HG03280 (cell line): ENCODE measurements around the gene TMEM132A.

Source experiments
- ATAC-seq: cut with Tn5 transposase; IDR thresholded peaks from one replicate; pipeline ENCODE4 v1.9.1; 2021; ENCODE audit warnings: mild to moderate bottlenecking, moderate library complexity; ENCODE audit not compliant: unreplicated experiment

Gene TMEM132A

DNA sequence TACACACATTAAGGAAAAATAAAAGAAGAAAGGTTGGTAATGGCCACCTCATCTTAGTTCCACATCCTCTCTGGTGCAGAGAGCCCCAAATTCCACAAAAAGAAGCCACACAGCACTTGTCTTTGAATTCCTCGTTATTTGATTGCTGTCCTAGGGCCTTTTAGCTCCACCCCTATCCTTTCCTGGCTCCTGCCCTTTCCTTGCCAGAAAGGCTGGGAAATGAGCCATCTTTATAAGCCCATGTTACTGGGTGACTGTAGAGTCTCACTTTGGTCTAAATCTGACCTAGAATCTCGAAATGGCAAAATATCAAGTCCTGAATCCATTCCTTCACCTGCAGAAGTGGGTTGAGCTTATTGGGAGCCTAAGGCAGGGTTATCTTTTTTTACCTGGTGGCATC lies 4.3 kb upstream of the TMEM132A start:
- no peak for ATAC-seq

- no peak for ATAC-seq
Observed at GRCh38 chr11:60921259-60921658, 3.0 kb upstream of the TMEM132A start.

DNA sequence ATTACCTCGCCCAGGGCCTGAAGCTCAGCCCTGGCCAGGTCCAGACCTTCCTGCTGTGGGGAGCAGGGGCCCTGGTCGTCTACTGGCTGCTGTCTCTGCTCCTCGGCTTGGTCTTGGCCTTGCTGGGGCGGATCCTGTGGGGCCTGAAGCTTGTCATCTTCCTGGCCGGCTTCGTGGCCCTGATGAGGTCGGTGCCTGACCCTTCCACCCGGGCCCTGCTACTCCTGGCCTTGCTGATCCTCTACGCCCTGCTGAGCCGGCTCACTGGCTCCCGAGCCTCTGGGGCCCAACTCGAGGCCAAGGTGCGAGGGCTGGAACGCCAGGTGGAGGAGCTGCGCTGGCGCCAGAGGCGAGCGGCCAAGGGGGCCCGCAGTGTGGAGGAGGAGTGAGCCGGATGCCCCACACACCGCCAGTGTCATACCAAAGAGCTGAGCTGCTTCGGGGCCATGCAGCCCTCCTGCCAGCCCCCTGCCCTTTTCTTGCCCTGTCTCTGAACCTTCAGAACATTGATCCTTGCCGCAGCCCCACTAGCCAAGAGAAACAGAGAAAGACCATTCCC lies 2.4 kb upstream of the TMEM132A start:
- ATAC-seq: no peak

- no peak for ATAC-seq
Observed at GRCh38 chr11:60922906-60923305, 1.4 kb upstream of the TMEM132A start.

DNA sequence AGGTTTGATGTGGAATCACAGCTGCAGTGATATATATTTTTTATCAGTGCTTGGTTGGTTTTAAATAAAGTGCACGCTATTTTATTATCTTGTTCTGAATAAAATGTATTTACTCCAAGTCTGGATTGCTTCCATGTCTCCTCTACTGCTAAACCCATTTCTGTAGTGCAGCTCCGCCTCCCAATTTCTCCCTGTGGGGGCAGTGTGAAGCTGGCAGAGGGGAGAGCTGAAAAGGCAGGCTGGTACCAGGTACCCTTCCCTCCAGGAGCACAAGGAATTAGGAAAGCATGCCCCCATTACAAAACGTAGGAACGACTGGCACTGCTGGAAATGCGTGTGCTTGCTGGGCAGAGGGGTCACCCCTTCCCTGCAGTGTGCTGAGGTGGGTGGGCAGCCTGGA lies 934 bp upstream of the TMEM132A start:
- no peak for ATAC-seq

DNA sequence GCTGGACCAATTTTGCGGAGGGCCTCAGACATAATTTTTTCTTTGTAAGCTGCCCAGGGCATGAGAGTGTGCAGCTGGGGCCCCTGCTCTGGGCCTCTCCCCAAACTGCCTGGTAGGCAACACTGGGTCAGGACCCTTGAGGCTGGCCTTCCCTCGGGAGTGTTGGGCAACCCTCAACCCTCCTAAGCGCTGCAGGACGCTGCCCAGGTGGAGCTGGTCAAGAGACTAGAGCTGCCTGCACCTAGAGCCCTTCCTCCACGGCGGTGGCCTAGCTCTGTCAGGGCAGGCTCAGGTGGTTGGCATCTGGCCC lies 505 bp upstream of the TMEM132A start:
- no peak for ATAC-seq

GRCh38 chr11:60924906-60925853 lies 920 bp downstream of the TMEM132A start:
- ATAC-seq: no peak

DNA sequence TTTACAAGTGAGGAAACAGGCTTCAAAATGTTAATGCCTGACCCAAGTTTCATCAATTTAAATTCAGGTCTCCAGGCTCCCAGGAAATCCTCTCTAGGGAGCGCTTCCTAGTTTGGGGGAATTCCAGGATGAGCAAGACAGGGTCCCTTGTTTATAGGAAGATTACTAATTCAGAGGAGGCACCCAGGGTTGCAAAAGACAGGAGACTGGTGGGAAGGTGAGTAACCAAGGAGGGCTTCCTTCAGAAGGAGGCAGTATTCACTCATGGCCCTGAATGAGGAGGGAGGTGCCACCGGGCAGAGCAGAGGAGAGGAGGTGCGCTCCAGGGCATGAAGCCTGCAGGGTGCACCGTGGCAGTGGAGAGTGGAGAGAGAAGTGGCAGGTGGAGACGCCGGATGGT lies 1.6 kb downstream of the TMEM132A start:
- no peak for ATAC-seq

GRCh38 chr11:60926500-60926899 lies 2.2 kb downstream of the TMEM132A start:
- ATAC-seq: no peak

DNA sequence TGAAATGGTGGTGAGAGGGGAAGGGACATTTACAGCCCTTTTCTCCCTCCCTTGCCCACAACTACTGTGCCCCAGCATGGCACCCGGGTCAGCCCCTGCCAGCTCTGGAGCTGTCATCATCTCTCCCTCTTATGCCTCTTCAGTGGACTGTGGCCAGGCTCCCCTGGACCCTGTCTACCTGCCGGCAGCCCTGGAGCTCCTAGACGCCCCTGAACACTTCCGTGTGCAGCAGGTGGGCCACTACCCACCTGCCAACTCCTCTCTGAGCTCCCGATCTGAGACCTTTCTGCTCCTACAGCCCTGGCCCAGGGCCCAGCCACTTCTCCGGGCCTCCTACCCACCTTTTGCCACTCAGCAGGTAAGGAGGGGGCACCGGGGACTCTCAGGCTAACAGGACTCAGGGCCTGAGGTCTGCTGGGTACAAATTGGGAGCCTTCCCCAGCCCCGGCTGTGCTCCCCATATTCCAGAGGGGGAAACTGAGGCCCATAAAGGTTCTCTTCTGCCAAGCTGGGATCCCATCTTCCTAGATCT lies 2.9 kb downstream of the TMEM132A start:
- no peak for ATAC-seq

DNA sequence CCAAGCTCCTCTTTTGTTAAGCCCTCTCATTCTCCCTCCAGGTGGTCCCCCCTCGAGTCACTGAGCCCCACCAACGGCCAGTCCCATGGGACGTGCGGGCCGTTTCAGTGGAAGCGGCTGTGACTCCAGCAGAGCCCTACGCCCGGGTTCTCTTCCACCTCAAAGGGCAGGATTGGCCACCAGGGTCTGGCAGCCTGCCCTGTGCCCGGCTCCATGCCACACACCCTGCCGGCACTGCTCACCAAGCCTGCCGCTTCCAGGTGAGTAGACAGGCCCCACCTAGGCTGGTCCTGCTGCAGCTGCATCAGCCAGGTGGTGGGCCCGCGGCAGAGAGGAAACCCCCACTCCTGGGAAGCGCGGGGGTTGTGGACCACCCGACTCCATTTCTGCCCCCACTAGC lies 3.3 kb downstream of the TMEM132A start:
- ATAC-seq: no peak

DNA sequence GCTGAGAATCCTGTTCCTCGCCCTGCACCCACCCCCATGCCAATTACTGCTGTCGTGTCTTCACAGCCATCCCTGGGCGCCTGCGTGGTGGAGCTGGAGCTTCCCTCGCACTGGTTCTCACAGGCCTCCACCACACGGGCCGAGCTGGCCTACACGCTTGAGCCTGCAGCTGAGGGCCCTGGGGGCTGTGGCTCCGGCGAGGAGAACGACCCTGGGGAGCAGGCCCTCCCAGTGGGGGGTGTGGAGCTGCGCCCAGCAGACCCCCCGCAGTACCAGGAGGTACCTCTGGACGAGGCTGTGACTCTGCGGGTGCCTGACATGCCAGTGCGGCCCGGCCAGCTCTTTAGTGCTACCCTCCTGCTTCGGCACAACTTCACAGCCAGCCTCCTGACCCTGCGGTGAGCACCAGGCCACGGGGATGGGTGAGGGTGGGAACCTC lies 4.3 kb downstream of the TMEM132A start:
- no peak for ATAC-seq

DNA sequence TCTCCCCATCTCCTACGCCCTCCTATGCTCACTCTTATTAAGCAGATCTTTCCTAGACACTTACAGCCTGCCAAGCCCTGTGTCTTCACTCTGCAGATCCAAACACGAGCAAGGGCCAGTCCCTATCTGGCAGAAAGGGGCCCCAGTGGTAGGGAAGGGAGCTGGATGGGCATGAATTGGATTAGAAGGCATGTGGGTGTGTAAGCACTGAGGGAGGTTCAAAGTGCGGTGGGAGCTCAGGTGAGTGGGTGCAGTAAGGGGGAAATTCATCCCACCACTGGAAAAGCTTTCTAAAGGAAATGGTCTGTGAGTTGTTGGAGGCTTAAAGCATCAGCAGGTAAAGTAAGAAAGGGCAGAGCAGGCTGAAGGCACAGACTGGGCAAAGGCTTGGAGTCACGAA lies 5.5 kb downstream of the TMEM132A start:
- ATAC-seq: no peak

DNA sequence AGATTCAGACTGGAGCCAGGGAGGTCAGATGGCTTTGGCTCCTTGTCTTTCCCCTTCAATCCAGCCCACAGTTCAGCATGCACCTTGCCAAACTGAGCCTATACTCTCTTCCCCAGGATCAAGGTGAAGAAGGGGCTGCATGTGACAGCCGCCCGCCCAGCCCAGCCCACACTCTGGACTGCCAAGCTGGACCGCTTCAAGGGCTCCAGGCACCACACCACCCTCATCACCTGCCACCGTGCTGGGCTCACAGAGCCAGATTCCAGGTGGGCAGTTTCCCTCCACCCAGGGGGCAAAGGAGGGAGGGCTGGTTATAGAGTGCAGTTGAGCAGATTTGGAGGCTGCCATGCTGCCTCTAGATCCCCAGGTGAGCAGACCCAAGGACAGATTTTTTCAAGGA lies 6.1 kb downstream of the TMEM132A start:
- no peak for ATAC-seq

DNA sequence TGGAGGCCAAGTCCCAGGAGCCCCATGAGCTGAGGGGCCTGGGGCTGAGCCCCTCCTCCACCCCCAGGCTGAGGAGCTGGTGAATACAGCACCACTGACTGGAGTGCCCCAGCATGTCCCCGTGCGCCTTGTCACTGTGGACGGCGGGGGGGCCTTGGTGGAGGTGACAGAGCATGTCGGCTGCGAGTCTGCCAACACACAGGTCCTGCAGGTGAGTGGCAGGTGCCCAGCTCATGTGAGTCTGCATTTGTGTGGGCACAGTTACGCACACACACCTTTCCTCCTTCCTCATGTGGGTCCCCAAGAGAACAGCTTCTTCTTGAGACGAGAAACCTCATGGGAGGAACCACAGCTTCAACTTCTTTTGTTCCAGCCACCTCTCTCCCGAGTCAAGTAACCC lies 7.7 kb downstream of the TMEM132A start:
- ATAC-seq: no peak

DNA sequence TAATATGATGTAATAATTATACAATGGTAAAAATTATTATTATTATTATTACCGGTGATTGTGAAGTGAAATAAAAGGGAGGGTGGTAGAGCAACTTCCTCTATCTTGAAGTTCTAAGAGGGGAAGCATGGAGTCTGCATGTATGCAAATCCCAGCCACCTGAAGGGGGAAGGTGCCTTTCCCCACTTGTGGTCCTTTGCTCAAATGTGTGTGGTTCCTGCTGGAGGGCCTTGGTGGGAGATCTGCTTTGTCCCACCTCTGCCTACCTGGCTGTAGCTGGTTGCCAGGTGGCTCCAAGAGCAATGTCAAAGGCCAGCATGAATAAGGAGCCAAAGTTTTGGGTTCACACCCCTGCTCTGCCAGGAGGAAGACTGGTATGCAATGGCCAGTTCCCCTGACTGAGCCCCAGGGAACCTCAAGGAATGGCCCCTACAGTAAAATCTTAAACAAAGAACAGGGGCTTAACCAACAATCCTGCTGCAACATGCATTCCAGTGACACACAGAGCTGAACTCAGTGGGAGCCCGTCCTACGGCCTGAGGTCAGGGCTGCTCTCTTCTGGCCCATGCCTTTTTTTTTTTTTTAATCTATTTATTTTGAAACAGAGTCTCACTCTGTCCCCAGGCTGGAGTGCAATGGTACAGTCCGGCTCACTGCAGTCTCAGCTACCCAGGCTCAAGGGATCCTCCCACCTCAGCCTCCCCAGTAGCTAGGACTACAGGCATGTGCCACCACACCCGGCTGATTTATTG lies 8.5 kb downstream of the TMEM132A start:
- no peak for ATAC-seq

DNA sequence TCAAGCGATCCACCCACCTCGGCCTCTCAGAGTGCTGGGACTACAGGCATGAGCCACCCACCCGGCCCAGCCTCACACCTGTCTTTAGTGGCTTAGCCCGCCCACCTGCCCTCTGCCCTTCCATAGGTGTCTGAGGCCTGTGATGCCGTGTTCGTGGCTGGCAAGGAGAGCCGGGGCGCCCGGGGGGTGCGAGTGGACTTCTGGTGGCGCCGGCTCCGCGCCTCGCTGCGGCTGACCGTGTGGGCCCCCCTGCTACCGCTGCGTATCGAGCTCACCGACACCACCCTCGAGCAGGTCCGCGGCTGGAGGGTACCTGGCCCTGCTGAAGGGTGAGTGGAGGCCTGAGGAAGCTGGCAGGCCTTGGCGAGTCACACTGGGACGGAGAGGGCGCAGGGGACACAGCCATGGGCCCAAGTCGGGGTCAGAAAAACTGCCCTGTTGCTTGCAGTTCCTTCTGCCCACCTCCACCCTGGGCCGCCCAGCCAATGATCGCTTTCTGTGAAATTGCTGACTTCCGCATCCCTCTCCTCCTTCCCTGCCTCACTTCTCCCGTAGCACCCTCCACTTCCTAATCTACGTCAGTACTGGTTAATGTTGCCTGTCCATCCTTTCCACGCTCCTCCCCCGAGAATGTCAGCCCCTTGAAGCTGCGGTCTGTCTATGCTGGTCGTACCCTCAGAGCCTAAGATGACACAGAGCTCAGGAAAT lies 9.3 kb downstream of the TMEM132A start:
- no peak for ATAC-seq

- no peak for ATAC-seq
Observed at GRCh38 chr11:60934124-60934789, 10.0 kb downstream of the TMEM132A start.

DNA sequence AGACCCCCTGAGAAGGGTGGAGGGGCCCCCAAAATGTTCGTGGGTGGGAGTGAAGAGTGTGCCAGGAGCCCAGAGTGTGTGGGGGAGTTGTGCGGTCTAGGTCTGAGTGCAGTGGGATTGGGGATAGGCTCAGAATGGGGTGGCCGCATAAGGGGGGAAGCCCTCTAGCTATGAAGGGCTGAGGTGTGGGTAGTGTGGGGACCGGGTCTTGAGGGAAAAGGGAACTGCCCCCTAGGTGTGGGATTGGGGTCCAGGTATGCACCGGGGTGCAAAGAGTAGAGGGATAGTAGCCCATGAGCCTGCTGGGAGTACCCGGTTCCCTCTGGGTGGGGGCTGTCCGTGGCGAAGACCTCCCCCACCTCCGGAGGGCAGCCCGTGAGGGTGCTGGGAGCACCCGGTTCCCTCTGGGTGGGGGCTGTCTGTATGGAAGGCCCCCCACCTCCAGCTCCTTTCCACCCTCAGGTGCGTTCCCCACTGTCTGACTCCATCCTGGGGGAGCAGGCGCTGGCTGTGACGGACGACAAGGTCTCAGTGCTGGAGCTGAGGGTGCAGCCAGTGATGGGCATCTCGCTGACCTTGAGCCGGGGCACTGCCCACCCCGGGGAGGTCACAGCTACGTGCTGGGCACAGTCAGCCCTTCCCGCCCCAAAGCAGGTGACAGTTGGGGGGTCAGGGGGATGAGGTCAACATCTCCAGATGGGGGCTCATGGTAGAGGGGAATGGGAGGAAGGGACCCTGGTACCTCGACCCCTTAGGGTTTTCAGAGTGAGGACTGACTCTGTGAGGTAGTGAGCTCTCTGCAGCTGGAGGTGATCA lies 10.7 kb downstream of the TMEM132A start:
- ATAC-seq: no peak
